IMR-90 (cell line): Measurements from ENCODE around the gene CACNA2D4. TPM values are rescaled to one million over a fixed set of nuclear protein-coding genes. Genes with fewer than 3 reads are reported as not detected.

Experiments used
- ATAC-seq: fragments of 200-7000 bp; cut with Tn5 transposase; 2 replicates; pipeline ENCODE4 v1.9.1; 2020; ENCODE audit warnings: low read depth, mild to moderate bottlenecking, moderate library complexity
- BruUV-seq: library from RNA; stranded (reverse); fragments of 400-500 nt; replicated peaks from 2 replicates; lab custom pipeline; 2021; lab: Mats Ljungman, UMichigan
- CTCF ChIA-PET: fragments of 300-600 bp; formaldehyde crosslinking; extraction: SDS; loops from one replicate; lab custom pipeline; 2021; ENCODE audit warnings: antibody characterized with exemption; lab: Yijun Ruan, JAX
- POLR2A ChIA-PET: fragments of 300-600 bp; sonication (Branson Sonifier 250); formaldehyde crosslinking; loops from one replicate; lab custom pipeline; 2022; ENCODE audit warnings: antibody characterized with exemption; ENCODE audit not compliant: unreplicated experiment; lab: Charles Lee
- DNase-seq: peaks from one replicate; pipeline ENCODE4 v3.0.0; 2013
- H2AFZ ChIP-seq: replicated peaks from 2 replicates; pipeline ENCODE3; 2013; ENCODE audit warnings: low read length, mild to moderate bottlenecking; ENCODE audit not compliant: poor library complexity
- H2AK5ac ChIP-seq: 2 replicates; pipeline ENCODE4 v1.6.1; 2013; ENCODE audit warnings: low read depth, low read length, inconsistent platforms
- H2AK9ac ChIP-seq: replicated peaks from 2 replicates; pipeline ENCODE3; 2013; ENCODE audit warnings: mild to moderate bottlenecking, low read depth, low read length, moderate library complexity; ENCODE audit not compliant: poor library complexity
- H2BK120ac ChIP-seq: 2 replicates; pipeline ENCODE4 v1.6.1; 2013; ENCODE audit warnings: low read depth, low read length, inconsistent platforms
- H2BK15ac ChIP-seq: 3 replicates; pipeline ENCODE4 v1.6.1; 2013; ENCODE audit warnings: low read depth, low read length, inconsistent platforms
- H2BK20ac ChIP-seq: 2 replicates; pipeline ENCODE4 v1.6.1; 2013; ENCODE audit warnings: low read depth, mild to moderate bottlenecking, inconsistent platforms, low read length, moderate library complexity
- H2BK5ac ChIP-seq: 2 replicates; pipeline ENCODE4 v1.6.1; 2013; ENCODE audit warnings: mild to moderate bottlenecking, low read depth, low read length, inconsistent platforms; ENCODE audit not compliant: poor library complexity, severe bottlenecking
- H3K14ac ChIP-seq: replicated peaks from 2 replicates; pipeline ENCODE4 v1.6.1; 2013; ENCODE audit warnings: low read depth, low read length, inconsistent platforms
- H3K18ac ChIP-seq: 2 replicates; pipeline ENCODE4 v1.6.1; 2013; ENCODE audit warnings: low read depth, low read length, control low read depth
- H3K23ac ChIP-seq: 2 replicates; pipeline ENCODE4 v1.6.1; 2013; ENCODE audit warnings: low read depth, low read length, inconsistent platforms
- H3K27ac ChIP-seq: 2 replicates; pipeline ENCODE4 v1.5.1; 2013; ENCODE audit warnings: mild to moderate bottlenecking, control low read depth, low read length; ENCODE audit not compliant: insufficient read depth
- H3K27me3 ChIP-seq: 2 replicates; pipeline ENCODE4 v1.6.1; 2013; ENCODE audit warnings: low read length; ENCODE audit not compliant: control insufficient read depth, insufficient read depth
- H3K36me3 ChIP-seq: 2 replicates; pipeline ENCODE4 v1.6.1; 2013; ENCODE audit warnings: low read length, mixed read lengths; ENCODE audit not compliant: control insufficient read depth, insufficient read depth
- H3K4ac ChIP-seq: 2 replicates; pipeline ENCODE4 v1.6.1; 2013; ENCODE audit warnings: low read depth, low read length, inconsistent platforms
- H3K4me1 ChIP-seq: 2 replicates; pipeline ENCODE4 v1.6.1; 2013; ENCODE audit warnings: low read length, mixed read lengths; ENCODE audit not compliant: control insufficient read depth, insufficient read depth
- H3K4me2 ChIP-seq: 2 replicates; pipeline ENCODE4 v1.6.1; 2013; ENCODE audit warnings: low read depth, mild to moderate bottlenecking, control low read depth, low read length, moderate library complexity
- H3K4me3 ChIP-seq: 2 replicates; pipeline ENCODE4 v1.5.1; 2013; ENCODE audit warnings: low read depth, mild to moderate bottlenecking, control low read depth, low read length, moderate library complexity; ENCODE audit not compliant: insufficient read depth
- H3K56ac ChIP-seq: 2 replicates; pipeline ENCODE4 v1.6.1; 2013; ENCODE audit warnings: low read length, inconsistent platforms; ENCODE audit not compliant: insufficient read depth; ENCODE audit errors: extremely low read depth
- H3K79me1 ChIP-seq, 2 experiments: 2 replicates each; pipeline ENCODE4 v1.6.1; 2013; ENCODE audit warnings: low read length in 2 of 2, inconsistent platforms in 1 of 2, low read depth in 1 of 2
- H3K9ac ChIP-seq: 2 replicates; pipeline ENCODE4 v1.6.1; 2013; ENCODE audit warnings: low read depth, low read length, control low read depth
- H3K9me1 ChIP-seq: 2 replicates; pipeline ENCODE4 v1.6.1; 2013; ENCODE audit warnings: low read length, inconsistent platforms; ENCODE audit not compliant: insufficient read depth
- H3K9me3 ChIP-seq: 2 replicates; pipeline ENCODE4 v1.6.1; 2013; ENCODE audit warnings: low read length; ENCODE audit not compliant: control insufficient read depth, insufficient read depth
- H4K20me1 ChIP-seq: 2 replicates; pipeline ENCODE4 v1.6.1; 2013; ENCODE audit warnings: low read length, inconsistent platforms; ENCODE audit not compliant: insufficient read depth
- H4K5ac ChIP-seq: 2 replicates; pipeline ENCODE4 v1.6.1; 2013; ENCODE audit warnings: mild to moderate bottlenecking, low read depth, low read length, control low read depth
- H4K8ac ChIP-seq, 2 experiments: 2 replicates each; pipeline ENCODE4 v1.6.1; 2013; ENCODE audit warnings: low read depth in 2 of 2, low read length in 2 of 2, control low read depth in 1 of 2, inconsistent platforms in 1 of 2
- H4K91ac ChIP-seq: 2 replicates; pipeline ENCODE4 v1.6.1; 2013; ENCODE audit warnings: low read depth, low read length, inconsistent platforms; ENCODE audit not compliant: insufficient read depth
- BHLHE40 ChIP-seq: fragments of 150-350 bp; IDR thresholded peaks from 2 replicates; pipeline ENCODE4 v1.6.1; 2016; ENCODE audit warnings: mild to moderate bottlenecking, low read depth, low read length
- CHD1 ChIP-seq: IDR thresholded peaks from 2 replicates; pipeline ENCODE4 v1.6.1; 2012; ENCODE audit warnings: low read depth, low read length, improper control_type of control experiment
- CTCF ChIP-seq: conservative IDR thresholded peaks from 2 replicates; pipeline ENCODE4 v1.5.1; 2012; ENCODE audit warnings: mild to moderate bottlenecking, low read depth, low read length, improper control_type of control experiment
- ELK1 ChIP-seq: fragments of 150-350 bp; IDR thresholded peaks from 2 replicates; pipeline ENCODE4 v1.6.1; 2016; ENCODE audit warnings: low read depth, mild to moderate bottlenecking, low read length, moderate library complexity, borderline replicate concordance
- FOS ChIP-seq: fragments of 150-350 bp; IDR thresholded peaks from 2 replicates; pipeline ENCODE4 v1.6.1; 2016; ENCODE audit warnings: low read depth, low read length
- MAFK ChIP-seq: IDR thresholded peaks from 2 replicates; pipeline ENCODE4 v1.6.1; 2012; ENCODE audit warnings: low read depth, low read length, improper control_type of control experiment
- MXI1 ChIP-seq: IDR thresholded peaks from 2 replicates; pipeline ENCODE4 v1.6.1; 2012; ENCODE audit warnings: low read depth, mild to moderate bottlenecking, low read length, moderate library complexity, borderline replicate concordance
- NFE2L2 ChIP-seq: fragments of 150-350 bp; IDR thresholded peaks from 2 replicates; pipeline ENCODE4 v1.6.1; 2016; ENCODE audit warnings: low read depth, mild to moderate bottlenecking, low read length
- POLR2A ChIP-seq: IDR thresholded peaks from 2 replicates; pipeline ENCODE4 v1.6.1; 2012; ENCODE audit warnings: mild to moderate bottlenecking, low read depth, low read length
- RAD21 ChIP-seq: IDR thresholded peaks from 2 replicates; pipeline ENCODE4 v1.6.1; 2012; ENCODE audit warnings: low read length, improper control_type of control experiment
- RFX5 ChIP-seq: IDR thresholded peaks from 2 replicates; pipeline ENCODE4 v1.8.0; 2012; ENCODE audit warnings: low read depth, mild to moderate bottlenecking, low read length, moderate library complexity
- SMC3 ChIP-seq: fragments of 150-350 bp; IDR thresholded peaks from 2 replicates; pipeline ENCODE4 v1.6.1; 2016; ENCODE audit warnings: low read depth, mild to moderate bottlenecking, antibody characterized with exemption, low read length, moderate library complexity
- USF2 ChIP-seq: fragments of 150-350 bp; IDR thresholded peaks from 2 replicates; pipeline ENCODE4 v1.6.1; 2017; ENCODE audit warnings: mild to moderate bottlenecking, antibody characterized with exemption, low read length, low read depth
- WGBS, 2 experiments: methylation state at CpG; one replicate each; pipeline versions ENCODE4 v1.1.5 to v1.1.7; 2013; ENCODE audit warnings: missing lambda C conversion rate in 2 of 2; ENCODE audit not compliant: insufficient read length in 1 of 2; ENCODE audit errors: extremely low coverage in 2 of 2; 5-methylcytosine and 5-hydroxymethylcytosine counted together
- dilution Hi-C: fragments of 300-500 bp; cut with HindIII; formaldehyde crosslinking; loops from one replicate; pipeline ENCODE4 v1.14.3; 2018; ENCODE audit warnings: low sequenced_read_pairs; ENCODE audit not compliant: unreplicated experiment
- in situ Hi-C: fragments of 300-500 bp; cut with MboI; formaldehyde crosslinking; loops from 3 replicates; pipeline ENCODE4 v1.14.3; 2019; ENCODE audit warnings: low sequenced_read_pairs, inconsistent platforms, mixed read lengths
- intact Hi-C: fragments of 100-400 bp; cut with micrococcal nuclease; formaldehyde crosslinking; loops from 2 replicates; pipeline ENCODE4 v1.10.0; 2022
- polyA plus RNA-seq, 3 experiments: library from polyadenylated mRNA; depleted of rRNA; stranded (reverse); fragments of >200 nt; gene quantifications; 2 replicates each; pipeline ENCODE4 v1.2.3, GENCODE V29; 2012; ENCODE audit warnings: low replicate concordance in 1 of 3
- total RNA-seq: library from RNA; depleted of rRNA; stranded (reverse); fragments of >200 nt; gene quantifications from 2 replicates; pipeline ENCODE4 v1.2.3, GENCODE V29; 2012

CACNA2D4 gene
- total and polyA plus RNA-seq, 2 of the 4 experiments (the other 2 are of a cell fraction) = 0.18 to 0.22 TPM

- no peak overlapping the region for H3K23ac ChIP-seq
- H4K5ac ChIP-seq = no peak overlapping the region
- no peak overlapping the region for H3K4me2 ChIP-seq
- H3K9ac ChIP-seq = no peak overlapping the region
- H2BK120ac ChIP-seq = no peak overlapping the region
- H3K9me1 ChIP-seq = no peaks in the 10 kb centered on the region
- no peak overlapping the region for H2BK5ac ChIP-seq
- no peak for DNase-seq
- H2AK5ac ChIP-seq = no peak overlapping the region
- H4K20me1 ChIP-seq = no peaks in the 10 kb centered on the region
- no peak overlapping the region for H2BK15ac ChIP-seq
- H3K18ac ChIP-seq = no peak overlapping the region
- peaks cover 69% of the 10 kb centered on the region for H3K27me3 ChIP-seq
- H3K4ac ChIP-seq = no peak overlapping the region
- CTCF ChIA-PET = no interaction called here
- no peak overlapping the region for H3K14ac ChIP-seq
- no peaks in the 10 kb centered on the region for H3K36me3 ChIP-seq
- no peak for ATAC-seq
- H3K27ac ChIP-seq = no peak overlapping the region
- POLR2A ChIA-PET = no interaction called here
- no peak overlapping the region for H2AK9ac ChIP-seq
- dilution Hi-C loops = no loop called here
- no peak for TF ChIP-seq MAFK
- no peak for TF ChIP-seq ELK1
- no peak for TF ChIP-seq CTCF
- TF ChIP-seq POLR2A = no peak
- TF ChIP-seq RAD21 = no peak
- no peak for TF ChIP-seq SMC3
- no peak for TF ChIP-seq CHD1
- no peak for TF ChIP-seq RFX5
- TF ChIP-seq FOS = no peak
- TF ChIP-seq MXI1 = no peak
- no peak for TF ChIP-seq USF2
- TF ChIP-seq BHLHE40 = no peak
- no peak for TF ChIP-seq NFE2L2
- H2BK20ac ChIP-seq = no peak overlapping the region
- H3K4me3 ChIP-seq = no peak overlapping the region
- 81% methylated on average over 2 of the region's 3 CpGs; no CpG with 5 or more reads in 1 of the 2 experiments for WGBS, 2 experiments
- no peaks in the 10 kb centered on the region for H3K9me3 ChIP-seq
- H3K56ac ChIP-seq = no peak overlapping the region
- intact Hi-C loops = no loop called here
- H3K79me1 ChIP-seq = no peaks in the 10 kb centered on the region
- no TSS peak for BruUV-seq
- in situ Hi-C loops = no loop called here
- H4K8ac ChIP-seq = no peak overlapping the region
- no peak overlapping the region for H4K91ac ChIP-seq
- no peak overlapping the region for H2AFZ ChIP-seq
- H3K4me1 ChIP-seq = no peaks in the 10 kb centered on the region
These were observed 1.3 kb upstream of the CACNA2D4 start for GRCh38 chr12:1919763-1920162.
